IMR-90 (cell line): ENCODE results near the gene PDE4B. TPM values are rescaled to one million over a fixed set of nuclear protein-coding genes. Genes with fewer than 3 reads are reported as not detected.

ENCODE experiments used
- ATAC-seq: fragments of 200-7000 bp; cut with Tn5 transposase; 2 replicates; pipeline ENCODE4 v1.9.1; 2020; ENCODE audit warnings: low read depth, mild to moderate bottlenecking, moderate library complexity
- BruUV-seq: library from RNA; stranded (reverse); fragments of 400-500 nt; replicated peaks from 2 replicates; lab custom pipeline; 2021; lab: Mats Ljungman, UMichigan
- CTCF ChIA-PET: fragments of 300-600 bp; formaldehyde crosslinking; extraction: SDS; loops from one replicate; lab custom pipeline; 2021; ENCODE audit warnings: antibody characterized with exemption; lab: Yijun Ruan, JAX
- POLR2A ChIA-PET: fragments of 300-600 bp; sonication (Branson Sonifier 250); formaldehyde crosslinking; loops from one replicate; lab custom pipeline; 2022; ENCODE audit warnings: antibody characterized with exemption; ENCODE audit not compliant: unreplicated experiment; lab: Charles Lee
- DNase-seq: peaks from one replicate; pipeline ENCODE4 v3.0.0; 2013
- H2AFZ ChIP-seq: replicated peaks from 2 replicates; pipeline ENCODE3; 2013; ENCODE audit warnings: low read length, mild to moderate bottlenecking; ENCODE audit not compliant: poor library complexity
- H2AK5ac ChIP-seq: 2 replicates; pipeline ENCODE4 v1.6.1; 2013; ENCODE audit warnings: low read depth, low read length, inconsistent platforms
- H2AK9ac ChIP-seq: replicated peaks from 2 replicates; pipeline ENCODE3; 2013; ENCODE audit warnings: mild to moderate bottlenecking, low read depth, low read length, moderate library complexity; ENCODE audit not compliant: poor library complexity
- H2BK120ac ChIP-seq: 2 replicates; pipeline ENCODE4 v1.6.1; 2013; ENCODE audit warnings: low read depth, low read length, inconsistent platforms
- H2BK15ac ChIP-seq: 3 replicates; pipeline ENCODE4 v1.6.1; 2013; ENCODE audit warnings: low read depth, low read length, inconsistent platforms
- H2BK20ac ChIP-seq: 2 replicates; pipeline ENCODE4 v1.6.1; 2013; ENCODE audit warnings: low read depth, mild to moderate bottlenecking, inconsistent platforms, low read length, moderate library complexity
- H2BK5ac ChIP-seq: 2 replicates; pipeline ENCODE4 v1.6.1; 2013; ENCODE audit warnings: mild to moderate bottlenecking, low read depth, low read length, inconsistent platforms; ENCODE audit not compliant: poor library complexity, severe bottlenecking
- H3K14ac ChIP-seq: replicated peaks from 2 replicates; pipeline ENCODE4 v1.6.1; 2013; ENCODE audit warnings: low read depth, low read length, inconsistent platforms
- H3K18ac ChIP-seq: 2 replicates; pipeline ENCODE4 v1.6.1; 2013; ENCODE audit warnings: low read depth, low read length, control low read depth
- H3K23ac ChIP-seq: 2 replicates; pipeline ENCODE4 v1.6.1; 2013; ENCODE audit warnings: low read depth, low read length, inconsistent platforms
- H3K27ac ChIP-seq: 2 replicates; pipeline ENCODE4 v1.5.1; 2013; ENCODE audit warnings: mild to moderate bottlenecking, control low read depth, low read length; ENCODE audit not compliant: insufficient read depth
- H3K27me3 ChIP-seq: 2 replicates; pipeline ENCODE4 v1.6.1; 2013; ENCODE audit warnings: low read length; ENCODE audit not compliant: control insufficient read depth, insufficient read depth
- H3K36me3 ChIP-seq: 2 replicates; pipeline ENCODE4 v1.6.1; 2013; ENCODE audit warnings: low read length, mixed read lengths; ENCODE audit not compliant: control insufficient read depth, insufficient read depth
- H3K4ac ChIP-seq: 2 replicates; pipeline ENCODE4 v1.6.1; 2013; ENCODE audit warnings: low read depth, low read length, inconsistent platforms
- H3K4me1 ChIP-seq: 2 replicates; pipeline ENCODE4 v1.6.1; 2013; ENCODE audit warnings: low read length, mixed read lengths; ENCODE audit not compliant: control insufficient read depth, insufficient read depth
- H3K4me2 ChIP-seq: 2 replicates; pipeline ENCODE4 v1.6.1; 2013; ENCODE audit warnings: low read depth, mild to moderate bottlenecking, control low read depth, low read length, moderate library complexity
- H3K4me3 ChIP-seq: 2 replicates; pipeline ENCODE4 v1.5.1; 2013; ENCODE audit warnings: low read depth, mild to moderate bottlenecking, control low read depth, low read length, moderate library complexity; ENCODE audit not compliant: insufficient read depth
- H3K56ac ChIP-seq: 2 replicates; pipeline ENCODE4 v1.6.1; 2013; ENCODE audit warnings: low read length, inconsistent platforms; ENCODE audit not compliant: insufficient read depth; ENCODE audit errors: extremely low read depth
- H3K79me1 ChIP-seq, 2 experiments: 2 replicates each; pipeline ENCODE4 v1.6.1; 2013; ENCODE audit warnings: low read length in 2 of 2, inconsistent platforms in 1 of 2, low read depth in 1 of 2
- H3K9ac ChIP-seq: 2 replicates; pipeline ENCODE4 v1.6.1; 2013; ENCODE audit warnings: low read depth, low read length, control low read depth
- H3K9me1 ChIP-seq: 2 replicates; pipeline ENCODE4 v1.6.1; 2013; ENCODE audit warnings: low read length, inconsistent platforms; ENCODE audit not compliant: insufficient read depth
- H3K9me3 ChIP-seq: 2 replicates; pipeline ENCODE4 v1.6.1; 2013; ENCODE audit warnings: low read length; ENCODE audit not compliant: control insufficient read depth, insufficient read depth
- H4K20me1 ChIP-seq: 2 replicates; pipeline ENCODE4 v1.6.1; 2013; ENCODE audit warnings: low read length, inconsistent platforms; ENCODE audit not compliant: insufficient read depth
- H4K5ac ChIP-seq: 2 replicates; pipeline ENCODE4 v1.6.1; 2013; ENCODE audit warnings: mild to moderate bottlenecking, low read depth, low read length, control low read depth
- H4K8ac ChIP-seq, 2 experiments: 2 replicates each; pipeline ENCODE4 v1.6.1; 2013; ENCODE audit warnings: low read depth in 2 of 2, low read length in 2 of 2, control low read depth in 1 of 2, inconsistent platforms in 1 of 2
- H4K91ac ChIP-seq: 2 replicates; pipeline ENCODE4 v1.6.1; 2013; ENCODE audit warnings: low read depth, low read length, inconsistent platforms; ENCODE audit not compliant: insufficient read depth
- BHLHE40 ChIP-seq: fragments of 150-350 bp; IDR thresholded peaks from 2 replicates; pipeline ENCODE4 v1.6.1; 2016; ENCODE audit warnings: mild to moderate bottlenecking, low read depth, low read length
- CEBPB ChIP-seq: IDR thresholded peaks from 2 replicates; pipeline ENCODE4 v1.6.1; 2012; ENCODE audit warnings: low read depth, low read length, improper control_type of control experiment
- CHD1 ChIP-seq: IDR thresholded peaks from 2 replicates; pipeline ENCODE4 v1.6.1; 2012; ENCODE audit warnings: low read depth, low read length, improper control_type of control experiment
- CTCF ChIP-seq: conservative IDR thresholded peaks from 2 replicates; pipeline ENCODE4 v1.5.1; 2012; ENCODE audit warnings: mild to moderate bottlenecking, low read depth, low read length, improper control_type of control experiment
- ELK1 ChIP-seq: fragments of 150-350 bp; IDR thresholded peaks from 2 replicates; pipeline ENCODE4 v1.6.1; 2016; ENCODE audit warnings: low read depth, mild to moderate bottlenecking, low read length, moderate library complexity, borderline replicate concordance
- FOS ChIP-seq: fragments of 150-350 bp; IDR thresholded peaks from 2 replicates; pipeline ENCODE4 v1.6.1; 2016; ENCODE audit warnings: low read depth, low read length
- MAFK ChIP-seq: IDR thresholded peaks from 2 replicates; pipeline ENCODE4 v1.6.1; 2012; ENCODE audit warnings: low read depth, low read length, improper control_type of control experiment
- MAZ ChIP-seq: IDR thresholded peaks from 2 replicates; pipeline ENCODE4 v1.6.1; 2012; ENCODE audit warnings: low read depth, mild to moderate bottlenecking, low read length, improper control_type of control experiment, moderate library complexity, borderline replicate concordance
- MXI1 ChIP-seq: IDR thresholded peaks from 2 replicates; pipeline ENCODE4 v1.6.1; 2012; ENCODE audit warnings: low read depth, mild to moderate bottlenecking, low read length, moderate library complexity, borderline replicate concordance
- NFE2L2 ChIP-seq: fragments of 150-350 bp; IDR thresholded peaks from 2 replicates; pipeline ENCODE4 v1.6.1; 2016; ENCODE audit warnings: low read depth, mild to moderate bottlenecking, low read length
- POLR2A ChIP-seq: IDR thresholded peaks from 2 replicates; pipeline ENCODE4 v1.6.1; 2012; ENCODE audit warnings: mild to moderate bottlenecking, low read depth, low read length
- RAD21 ChIP-seq: IDR thresholded peaks from 2 replicates; pipeline ENCODE4 v1.6.1; 2012; ENCODE audit warnings: low read length, improper control_type of control experiment
- RCOR1 ChIP-seq: IDR thresholded peaks from 2 replicates; pipeline ENCODE4 v1.6.1; 2012; ENCODE audit warnings: mild to moderate bottlenecking, low read length, improper control_type of control experiment; ENCODE audit not compliant: insufficient replicate concordance
- RFX5 ChIP-seq: IDR thresholded peaks from 2 replicates; pipeline ENCODE4 v1.8.0; 2012; ENCODE audit warnings: low read depth, mild to moderate bottlenecking, low read length, moderate library complexity
- SMC3 ChIP-seq: fragments of 150-350 bp; IDR thresholded peaks from 2 replicates; pipeline ENCODE4 v1.6.1; 2016; ENCODE audit warnings: low read depth, mild to moderate bottlenecking, antibody characterized with exemption, low read length, moderate library complexity
- USF2 ChIP-seq: fragments of 150-350 bp; IDR thresholded peaks from 2 replicates; pipeline ENCODE4 v1.6.1; 2017; ENCODE audit warnings: mild to moderate bottlenecking, antibody characterized with exemption, low read length, low read depth
- WGBS, 2 experiments: methylation state at CpG; one replicate each; pipeline versions ENCODE4 v1.1.5 to v1.1.7; 2013; ENCODE audit warnings: missing lambda C conversion rate in 2 of 2; ENCODE audit not compliant: insufficient read length in 1 of 2; ENCODE audit errors: extremely low coverage in 2 of 2; 5-methylcytosine and 5-hydroxymethylcytosine counted together
- dilution Hi-C: fragments of 300-500 bp; cut with HindIII; formaldehyde crosslinking; loops from one replicate; pipeline ENCODE4 v1.14.3; 2018; ENCODE audit warnings: low sequenced_read_pairs; ENCODE audit not compliant: unreplicated experiment
- in situ Hi-C: fragments of 300-500 bp; cut with MboI; formaldehyde crosslinking; loops from 3 replicates; pipeline ENCODE4 v1.14.3; 2019; ENCODE audit warnings: low sequenced_read_pairs, inconsistent platforms, mixed read lengths
- intact Hi-C: fragments of 100-400 bp; cut with micrococcal nuclease; formaldehyde crosslinking; loops from 2 replicates; pipeline ENCODE4 v1.10.0; 2022
- polyA plus RNA-seq, 3 experiments: library from polyadenylated mRNA; depleted of rRNA; stranded (reverse); fragments of >200 nt; gene quantifications; 2 replicates each; pipeline ENCODE4 v1.2.3, GENCODE V29; 2012; ENCODE audit warnings: low replicate concordance in 1 of 3
- total RNA-seq: library from RNA; depleted of rRNA; stranded (reverse); fragments of >200 nt; gene quantifications from 2 replicates; pipeline ENCODE4 v1.2.3, GENCODE V29; 2012

Gene PDE4B
- total and polyA plus RNA-seq, 2 of the 4 experiments (the other 2 are of a cell fraction): 5.8 to 21.3 TPM

GRCh38 chr1:66355756-66356155, 563.1 kb downstream of the PDE4B start:
- intact Hi-C loops: loop anchor here (10.0 kb wide), 1 partner anchor 401 kb away; no protein-coding TSS in a partner anchor
- peaks cover 21% of the 10 kb centered on the region for H3K4me1 ChIP-seq

More at GRCh38 chr1:66355756-66356155, 563.1 kb downstream of the PDE4B start:
- Histone ChIP-seq H2BK15ac (no peak overlapping the region), H2AFZ (no peak overlapping the region), H3K14ac (peak overlapping the region; percentile 81; the same call in 1 of the 2 replicates), H3K9ac (no peak overlapping the region), H4K5ac (no peak overlapping the region), H3K23ac (no peak overlapping the region), H3K36me3 (peaks cover 11% of the 10 kb centered on the region; the same call in 1 of the 2 replicates), H3K18ac (no peak overlapping the region), H3K9me1 (peaks cover 14% of the 10 kb centered on the region), H2BK5ac (no peak overlapping the region), H3K27ac (no peak overlapping the region), H3K79me1 (peaks cover 27 to 38% of the 10 kb centered on the region in 2 experiments), H3K4me3 (no peak overlapping the region), H3K27me3 (no peaks in the 10 kb centered on the region), H2AK9ac (no peak overlapping the region), H3K56ac (no peak overlapping the region), H3K4ac (no peak overlapping the region; the same call in 1 of the 2 replicates), H2BK20ac (peak overlapping the region; percentile 11), H3K4me2 (no peak overlapping the region), H4K8ac (no peak overlapping the region), H4K91ac (no peak overlapping the region), H3K9me3 (no peaks in the 10 kb centered on the region), H2AK5ac (no peak overlapping the region), H4K20me1 (no peaks in the 10 kb centered on the region), H2BK120ac (peak overlapping the region; percentile 40; the same call in 1 of the 2 replicates)
- WGBS, 2 experiments: no CpG with 5 or more reads among the region's 1 CpG
- ChIA-PET POLR2A (no interaction called here), CTCF (no interaction called here)
- BruUV-seq: no TSS peak
- TF ChIP-seq POLR2A: no peak
- TF ChIP-seq MAFK: no peak
- TF ChIP-seq ELK1: no peak
- no peak for TF ChIP-seq RAD21
- TF ChIP-seq MXI1: no peak
- TF ChIP-seq FOS: no peak
- TF ChIP-seq NFE2L2: no peak
- no peak for TF ChIP-seq USF2
- TF ChIP-seq RFX5: no peak
- TF ChIP-seq SMC3: no peak
- TF ChIP-seq MAZ: no peak
- TF ChIP-seq CHD1: no peak
- no peak for TF ChIP-seq RCOR1
- no peak for TF ChIP-seq CTCF
- TF ChIP-seq BHLHE40: no peak
- no peak for TF ChIP-seq CEBPB
- ATAC-seq: no peak
- no peak for DNase-seq
- dilution Hi-C loops: no loop called here
- in situ Hi-C loops: no loop called here
